ENCODE data around the gene AMOTL2.

AMOTL2 gene

GRCh38 chr3:134326126-134326525 is 48.1 kb downstream of the AMOTL2 start:
- FAIRE-seq (no peak), DNase-seq (ENCODE audit: insufficient read length) (no peak)
- no peak for TF ChIP-seq TAF1 (IDR thresholded peaks at IDR 0.05; ENCODE audit: borderline replicate concordance, low read depth, low read length)
- no peak for TF ChIP-seq POLR2AphosphoS5 (IDR thresholded peaks at IDR 0.05; ENCODE audit: low read depth, low read length)
- TF ChIP-seq POLR2A (IDR thresholded peaks at IDR 0.05; ENCODE audit: low read depth, low read length) = no peak

GRCh38 chr3:134325706-134326105 is 48.5 kb downstream of the AMOTL2 start:
- DNase-seq (ENCODE audit: insufficient read length) (no peak), FAIRE-seq (no peak)
- no peak for TF ChIP-seq TAF1 (IDR thresholded peaks at IDR 0.05; ENCODE audit: borderline replicate concordance, low read depth, low read length)
- TF ChIP-seq POLR2AphosphoS5 (IDR thresholded peaks at IDR 0.05; ENCODE audit: low read depth, low read length) = no peak
- no peak for TF ChIP-seq POLR2A (IDR thresholded peaks at IDR 0.05; ENCODE audit: low read depth, low read length)

GRCh38 chr3:134325061-134325705 is 49.1 kb downstream of the AMOTL2 start:
- FAIRE-seq (no peak), DNase-seq (ENCODE audit: insufficient read length) (no peak)
- TF ChIP-seq TAF1 (IDR thresholded peaks at IDR 0.05; ENCODE audit: borderline replicate concordance, low read depth, low read length) (no peak), POLR2A (IDR thresholded peaks at IDR 0.05; ENCODE audit: low read depth, low read length) (no peak), POLR2AphosphoS5 (IDR thresholded peaks at IDR 0.05; ENCODE audit: low read depth, low read length) (no peak)

- TF ChIP-seq TAF1 (IDR thresholded peaks at IDR 0.05; ENCODE audit: borderline replicate concordance, low read depth, low read length) (no peak), POLR2AphosphoS5 (IDR thresholded peaks at IDR 0.05; ENCODE audit: low read depth, low read length) (no peak), POLR2A (IDR thresholded peaks at IDR 0.05; ENCODE audit: low read depth, low read length) (no peak)
- DNase-seq (ENCODE audit: insufficient read length) (no peak), FAIRE-seq (no peak)
Measured at GRCh38 chr3:134323966-134324962, 50.0 kb downstream of the AMOTL2 start.

GRCh38 chr3:134322286-134322685 is 52.0 kb downstream of the AMOTL2 start:
- no peak for TF ChIP-seq TAF1 (IDR thresholded peaks at IDR 0.05; ENCODE audit: borderline replicate concordance, low read depth, low read length)
- no peak for TF ChIP-seq POLR2A (IDR thresholded peaks at IDR 0.05; ENCODE audit: low read depth, low read length)
- TF ChIP-seq POLR2AphosphoS5 (IDR thresholded peaks at IDR 0.05; ENCODE audit: low read depth, low read length) = no peak
- DNase-seq (ENCODE audit: insufficient read length) = no peak
- no peak for FAIRE-seq

- FAIRE-seq = no peak
- no peak for TF ChIP-seq TAF1 (IDR thresholded peaks at IDR 0.05; ENCODE audit: borderline replicate concordance, low read depth, low read length)
- TF ChIP-seq POLR2AphosphoS5 (IDR thresholded peaks at IDR 0.05; ENCODE audit: low read depth, low read length) = no peak
- TF ChIP-seq POLR2A (IDR thresholded peaks at IDR 0.05; ENCODE audit: low read depth, low read length) = no peak
Measured at GRCh38 chr3:134320749-134321148, 53.5 kb downstream of the AMOTL2 start.

GRCh38 chr3:134319931-134320330 is 54.3 kb downstream of the AMOTL2 start:
- FAIRE-seq = no peak
- TF ChIP-seq POLR2AphosphoS5 (IDR thresholded peaks at IDR 0.05; ENCODE audit: low read depth, low read length) (no peak), POLR2A (IDR thresholded peaks at IDR 0.05; ENCODE audit: low read depth, low read length) (no peak), TAF1 (IDR thresholded peaks at IDR 0.05; ENCODE audit: borderline replicate concordance, low read depth, low read length) (no peak)
- DNase-seq (ENCODE audit: insufficient read length) = no peak

More at GRCh38 chr3:134320749-134321148, 53.5 kb downstream of the AMOTL2 start:
- DNase-seq (ENCODE audit: insufficient read length) = no peak

- FAIRE-seq (no peak), DNase-seq (ENCODE audit: insufficient read length) (no peak)
- no peak for TF ChIP-seq TAF1 (IDR thresholded peaks at IDR 0.05; ENCODE audit: borderline replicate concordance, low read depth, low read length)
Measured at GRCh38 chr3:134318166-134318565, 56.1 kb downstream of the AMOTL2 start.

GRCh38 chr3:134317106-134317947 is 56.9 kb downstream of the AMOTL2 start:
- DNase-seq (ENCODE audit: insufficient read length) = no peak
- no peak for FAIRE-seq
- TF ChIP-seq TAF1 (IDR thresholded peaks at IDR 0.05; ENCODE audit: borderline replicate concordance, low read depth, low read length) (no peak), POLR2A (IDR thresholded peaks at IDR 0.05; ENCODE audit: low read depth, low read length) (no peak), POLR2AphosphoS5 (IDR thresholded peaks at IDR 0.05; ENCODE audit: low read depth, low read length) (no peak)

- DNase-seq (ENCODE audit: insufficient read length) (no peak), FAIRE-seq (no peak)
- TF ChIP-seq POLR2A (IDR thresholded peaks at IDR 0.05; ENCODE audit: low read depth, low read length) (no peak), TAF1 (IDR thresholded peaks at IDR 0.05; ENCODE audit: borderline replicate concordance, low read depth, low read length) (no peak), POLR2AphosphoS5 (IDR thresholded peaks at IDR 0.05; ENCODE audit: low read depth, low read length) (no peak)
Measured at GRCh38 chr3:134315286-134316106, 58.8 kb downstream of the AMOTL2 start.
